ENCODE measurements around the gene NLRP4. TPM values are rescaled to one million over a fixed set of nuclear protein-coding genes. Genes with fewer than 3 reads are reported as not detected.

Gene NLRP4
- total and polyA plus RNA-seq, 12 donors: not detected

- DNase-seq (no peak), ATAC-seq (no peak)
- H3K4me1 ChIP-seq: no peaks in the 10 kb centered on the region
- H3K27ac ChIP-seq: no peak overlapping the region
- no peak for TF ChIP-seq CTCF (IDR thresholded peaks at IDR 0.05)
- peaks cover 0 to 5% (median 0%) of the 10 kb centered on the region in 7 donors for H3K27me3 ChIP-seq
- H3K9me3 ChIP-seq: peaks cover 0 to 12% (median 0%) of the 10 kb centered on the region in 11 donors
- no peaks in the 10 kb centered on the region for H3K36me3 ChIP-seq
- intact Hi-C loops (cut with DNase I): no loop called here
- 69 to 75% methylated on average over 12 of the region's 12 CpGs for WGBS, 2 donors
- no peak overlapping the region for H3K4me3 ChIP-seq
These were observed 62.6 kb downstream of the NLRP4 start for GRCh38 chr19:55898911-55899310.

- WGBS, 2 donors: 70 to 71% methylated on average over 13 of the region's 13 CpGs
These were observed 65.2 kb downstream of the NLRP4 start for GRCh38 chr19:55901369-55902079.

GRCh38 chr19:55902080-55902751 is 65.9 kb downstream of the NLRP4 start:
- Histone ChIP-seq H3K9me3 (peaks cover 0 to 10% (median 0%) of the 10 kb centered on the region in 11 donors), H3K4me1 (no peaks in the 10 kb centered on the region), H3K36me3 (no peaks in the 10 kb centered on the region), H3K27me3 (peaks cover 0 to 4% (median 0%) of the 10 kb centered on the region in 7 donors), H3K27ac (no peak overlapping the region), H3K4me3 (no peak overlapping the region)
- TF ChIP-seq CTCF (IDR thresholded peaks at IDR 0.05): no peak
- DNase-seq: no peak
- WGBS, 2 donors: 69 to 73% methylated on average over 9 of the region's 9 CpGs
- no peak for ATAC-seq
- intact Hi-C loops (cut with DNase I): no loop called here

More at GRCh38 chr19:55901369-55902079, 65.2 kb downstream of the NLRP4 start:
- peaks cover 0 to 4% (median 0%) of the 10 kb centered on the region in 7 donors for H3K27me3 ChIP-seq
- DNase-seq (no peak), ATAC-seq (no peak)
- no peaks in the 10 kb centered on the region for H3K4me1 ChIP-seq
- H3K36me3 ChIP-seq: no peaks in the 10 kb centered on the region
- TF ChIP-seq CTCF (IDR thresholded peaks at IDR 0.05): no peak
- peaks cover 0 to 10% (median 0%) of the 10 kb centered on the region in 11 donors for H3K9me3 ChIP-seq
- intact Hi-C loops (cut with DNase I): no loop called here
- H3K4me3 ChIP-seq: no peak overlapping the region
- H3K27ac ChIP-seq: no peak overlapping the region

- 76 to 78% methylated on average over 7 of the region's 7 CpGs for WGBS, 2 donors
- Histone ChIP-seq H3K27ac (no peak overlapping the region), H3K4me3 (no peak overlapping the region), H3K4me1 (no peaks in the 10 kb centered on the region), H3K9me3 (peaks cover 0 to 25% (median 0%) of the 10 kb centered on the region in 11 donors), H3K27me3 (peaks cover 0 to 17% (median 3%) of the 10 kb centered on the region in 7 donors), H3K36me3 (no peaks in the 10 kb centered on the region)
- ATAC-seq: no peak
- TF ChIP-seq CTCF (IDR thresholded peaks at IDR 0.05): no peak
- intact Hi-C loops (cut with DNase I): no loop called here
- DNase-seq: no peak
These were observed 70.9 kb downstream of the NLRP4 start for GRCh38 chr19:55907286-55907685.

All from heart right ventricle (tissue), 16 donors.